GM21786 (cell line): Measurements from ENCODE around the gene TMCC2.

ENCODE experiments used
- ATAC-seq: cut with Tn5 transposase; IDR thresholded peaks from one replicate; pipeline ENCODE4 v1.9.1; 2021; ENCODE audit not compliant: unreplicated experiment

TMCC2 gene

GRCh38 chr1:205319081-205320018 lies 91.6 kb downstream of the TMCC2 start:
- no peak for ATAC-seq

GRCh38 chr1:205321162-205321958 lies 93.6 kb downstream of the TMCC2 start, which contains the start of gene NUAK2:
TSS of gene NUAK2 (minus strand) at chr1:205321745. CDS start at chr1:205321628, 117 bp downstream.
- no peak for ATAC-seq

GRCh38 chr1:205321959-205322283 lies 94.2 kb downstream of the TMCC2 start:
- no peak for ATAC-seq
